Activated CD4-positive, CD25-positive, alpha-beta regulatory T cell treated with anti-CD3 and anti-CD28 coated beads, Interleukin-2, amount 50 U/mL, for 16 hours (primary cell): ENCODE results near the gene CDC42BPG.
A peak's percentile ranks its signal among the peaks of the same experiment; 100 is the strongest.

Experiments
- DNase-seq: peaks from one replicate; pipeline ENCODE4 v3.0.0-alpha.2; 2020; ENCODE audit warnings: low read depth, low spot score

CDC42BPG gene

DNA sequence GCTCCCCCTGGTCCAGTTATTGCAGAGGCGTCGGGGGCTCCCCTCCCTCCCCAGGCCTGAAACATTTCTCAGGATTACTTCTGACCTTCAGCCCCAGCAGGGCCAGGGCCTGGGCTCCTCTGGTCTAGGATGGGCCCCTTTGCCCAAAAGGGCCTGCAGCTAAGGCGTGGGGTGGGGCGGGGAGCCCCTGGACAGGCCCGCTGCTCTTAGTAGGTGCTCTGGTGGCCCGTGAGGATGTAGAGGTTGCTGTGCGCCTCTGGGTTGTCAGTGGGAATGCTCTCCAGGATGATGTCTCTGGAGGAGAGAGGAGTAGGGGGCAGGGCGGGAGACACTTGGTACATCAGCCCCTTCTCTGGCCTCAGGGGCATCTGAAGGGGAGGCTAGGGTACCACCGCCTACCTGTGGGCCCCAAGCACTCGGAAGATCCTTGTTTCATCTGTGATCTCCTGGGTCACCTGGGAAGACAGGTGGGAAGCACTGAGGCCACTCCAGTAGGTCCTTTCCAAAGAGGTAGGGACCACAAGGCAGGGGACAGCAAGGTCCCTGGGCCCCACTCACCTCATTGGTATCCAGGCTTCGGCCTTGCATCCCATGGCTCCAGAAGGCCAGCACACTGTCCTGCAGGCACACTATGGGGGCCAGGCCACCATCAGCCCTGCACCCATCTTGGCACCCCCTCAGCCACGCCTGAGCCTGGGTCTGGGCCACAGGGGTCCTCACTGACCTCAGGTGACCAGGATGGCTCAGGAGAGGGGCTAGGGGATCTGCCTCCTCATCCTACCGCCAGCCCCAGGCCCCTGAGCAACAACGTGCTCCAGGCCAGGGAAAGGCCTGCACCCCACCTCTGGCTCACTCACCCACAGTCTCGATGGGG, 54.9 kb downstream of the CDC42BPG start:
- no peak for DNase-seq

GRCh38 chr11:64788321-64789215, 55.9 kb downstream of the CDC42BPG start:
- no peak for DNase-seq

GRCh38 chr11:64787526-64788320, 56.7 kb downstream of the CDC42BPG start:
- no peak for DNase-seq

DNA sequence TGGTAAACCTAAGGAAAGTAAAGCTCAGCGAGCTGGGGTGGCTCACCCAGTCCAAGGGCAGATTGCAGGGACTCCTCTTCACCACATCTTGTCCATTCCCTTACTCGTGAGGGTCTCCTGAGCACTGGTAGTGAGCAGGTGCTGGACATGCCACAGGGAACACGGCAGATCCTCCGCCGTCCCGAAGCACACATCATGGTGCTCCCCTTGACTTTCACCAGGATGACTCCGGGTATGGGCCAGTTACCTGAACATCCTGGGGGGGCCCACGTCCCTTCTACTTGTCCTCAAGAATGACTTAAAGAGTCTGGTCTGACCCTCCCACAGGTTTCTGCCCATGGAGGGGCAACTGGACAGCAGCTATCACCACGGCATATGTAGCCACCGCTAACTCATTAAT, 58.1 kb downstream of the CDC42BPG start:
- no peak for DNase-seq

- no peak for DNase-seq
Observed at GRCh38 chr11:64784813-64785581, 59.5 kb downstream of the CDC42BPG start.

DNA sequence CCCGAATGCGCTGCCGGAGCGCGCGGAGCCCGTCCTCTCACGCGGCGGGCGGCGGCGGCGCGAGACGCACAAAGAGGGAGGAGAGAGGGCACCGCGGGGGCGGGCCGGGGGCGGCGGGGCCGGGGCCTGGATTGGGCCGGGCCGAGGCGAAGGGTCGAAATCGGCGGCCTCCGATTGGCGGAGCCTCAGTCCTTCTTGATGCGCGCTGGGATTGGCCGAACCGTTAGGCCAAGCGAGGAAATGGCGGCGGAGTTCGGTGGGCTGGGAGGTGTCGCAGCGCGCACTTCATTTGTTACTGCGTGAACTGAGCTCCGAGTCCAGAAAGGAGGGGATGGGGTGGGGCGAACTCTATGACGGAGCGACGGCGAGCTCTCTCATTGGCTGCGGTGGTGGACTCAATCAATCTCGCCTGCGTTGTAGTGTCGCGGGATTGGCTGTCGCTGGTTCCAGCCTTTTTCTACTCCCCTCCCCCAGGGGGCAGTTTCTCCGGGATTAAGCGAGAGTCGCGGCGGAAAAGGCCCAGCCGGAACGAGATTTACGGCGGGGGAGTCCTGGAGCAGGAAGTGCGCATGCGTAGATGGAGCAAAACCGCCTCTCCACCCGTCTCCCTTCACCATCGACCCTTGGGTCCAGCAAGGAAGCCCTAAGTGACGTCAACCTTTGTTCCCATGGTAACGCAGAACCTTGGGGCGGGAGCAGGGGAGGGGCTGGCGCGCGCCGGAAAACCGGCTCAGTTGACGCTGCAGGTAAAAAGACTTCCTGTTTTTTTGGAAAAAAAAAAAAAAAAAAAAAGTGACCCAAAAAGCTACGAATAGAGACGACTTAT, 65.8 kb downstream of the CDC42BPG start, which contains the start of gene SF1:
TSS of gene SF1 (minus strand) at position 70 of the 826 bp plus-strand sequence. CDS start 150 bp downstream, outside the sequence.
- peak; percentile 99 for DNase-seq

GRCh38 chr11:64778223-64778472, 66.3 kb downstream of the CDC42BPG start:
- no peak for DNase-seq

GRCh38 chr11:64777449-64778222, 66.8 kb downstream of the CDC42BPG start:
- peak; percentile 68 for DNase-seq

GRCh38 chr11:64776875-64777274, 67.6 kb downstream of the CDC42BPG start:
- no peak for DNase-seq

DNA sequence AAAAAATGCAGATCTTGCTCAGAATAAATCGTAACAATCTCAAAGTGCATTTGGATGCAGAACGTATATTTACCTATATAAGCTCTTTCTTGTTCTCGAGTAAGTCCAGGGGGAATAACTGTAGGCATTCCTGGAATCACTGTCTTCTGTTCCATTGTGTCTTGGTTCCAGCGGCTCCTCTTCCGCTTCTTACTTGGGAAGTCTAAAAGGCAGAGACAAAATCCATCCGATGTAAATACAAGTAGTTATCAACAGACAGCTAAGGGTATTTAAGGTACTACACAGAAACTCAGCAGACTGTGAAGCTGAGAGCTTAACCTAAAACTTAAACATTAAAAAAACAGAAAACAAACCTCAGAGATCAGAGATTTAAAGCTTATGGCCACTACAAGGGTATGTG, 68.0 kb downstream of the CDC42BPG start:
- no peak for DNase-seq

- no peak for DNase-seq
Observed at GRCh38 chr11:64774144-64774543, 70.3 kb downstream of the CDC42BPG start.
